ENCODE measurements around the gene GNAT1. TPM values are rescaled to one million over a fixed set of nuclear protein-coding genes. Genes with fewer than 3 reads are reported as not detected.

GNAT1 gene
- total and polyA plus RNA-seq, 2 of the 13 experiments (the other 11 are each of a cell fraction or from before 2014, with no cell fraction given) = 0.15 TPM; not detected in 1

- no peak for TF ChIP-seq REST (IDR thresholded peaks at IDR 0.05; ENCODE audit: borderline replicate concordance in 1 of 2, low read depth in 1 of 2, low read length in 2 of 2)
- no peak for TF ChIP-seq MTERF4 (CRISPR knock-in tag; IDR thresholded peaks at IDR 0.05)
- peak; percentile 96 for TF ChIP-seq RAD21 (CRISPR knock-in tag; IDR thresholded peaks at IDR 0.05)
- no peak for TF ChIP-seq ZFP62 (CRISPR knock-in tag; IDR thresholded peaks at IDR 0.05)
- TF ChIP-seq RBAK (CRISPR knock-in tag; IDR thresholded peaks at IDR 0.05) = no peak
- TF ChIP-seq REPIN1 (CRISPR knock-in tag; IDR thresholded peaks at IDR 0.05; ENCODE audit: borderline replicate concordance, low read depth) = peak; percentile 51; the same call in 1 of the 2 replicates
- no peak for TF ChIP-seq IRF9 (CRISPR knock-in tag; IDR thresholded peaks at IDR 0.05; ENCODE audit: borderline replicate concordance)
- no peak for TF ChIP-seq ZNF530 (CRISPR knock-in tag; IDR thresholded peaks at IDR 0.05; ENCODE audit: low read depth)
- 0 out of 2 replicates have a peak, but pooled peaks have one; percentile 17 for TF ChIP-seq FOXP4 (CRISPR knock-in tag; IDR thresholded peaks at IDR 0.05)
- TF ChIP-seq GATAD2A (CRISPR knock-in tag; IDR thresholded peaks at IDR 0.05) = 0 out of 2 replicates have a peak, but pooled peaks have one; percentile 36
- 0 out of 2 replicates have a peak, but pooled peaks have one; percentile 47 for TF ChIP-seq MYNN (CRISPR knock-in tag; IDR thresholded peaks at IDR 0.05; ENCODE audit: low read depth)
- TF ChIP-seq ZNF558 (CRISPR knock-in tag; IDR thresholded peaks at IDR 0.05; ENCODE audit: borderline replicate concordance) = no peak
- TF ChIP-seq ZFY (CRISPR knock-in tag; IDR thresholded peaks at IDR 0.05) = peak; percentile 38; the same call in 1 of the 2 replicates
- no peak for TF ChIP-seq ZNF572 (CRISPR knock-in tag; IDR thresholded peaks at IDR 0.05)
- no peak for TF ChIP-seq ZNF512B (CRISPR knock-in tag; IDR thresholded peaks at IDR 0.05; ENCODE audit: borderline replicate concordance)
- TF ChIP-seq PHF21A (CRISPR knock-in tag; IDR thresholded peaks at IDR 0.05) = 0 out of 2 replicates have a peak, but pooled peaks have one; percentile 41
- no peak for TF ChIP-seq ZNF772 (CRISPR knock-in tag; IDR thresholded peaks at IDR 0.05)
- TF ChIP-seq SAP130 (CRISPR knock-in tag; IDR thresholded peaks at IDR 0.05; ENCODE audit: low read depth) = peak; percentile 31; the same call in 1 of the 2 replicates
Measured at GRCh38 chr3:50189274-50189673, 2.1 kb upstream of the GNAT1 start (continued).

Data from HepG2 (cell line).